Cardiac muscle cell (in vitro differentiated cells and primary cell): Measurements from ENCODE around the gene PPP1R36. TPM values are rescaled to one million over a fixed set of nuclear protein-coding genes. Genes with fewer than 3 reads are reported as not detected.

Experiments used
- DNase-seq, 2 donors: peaks; one replicate each; pipeline versions ENCODE4 v3.0.0 to v3.0.0-alpha.2; 2010 to 2017; ENCODE audit warnings: low read depth in 1 of 2, low spot score in 1 of 2
- H3K27ac ChIP-seq: fragments of 200-600 bp; sonication (generic); 2 replicates; pipeline ENCODE4 v1.5.1; 2016
- H3K27me3 ChIP-seq: fragments of 200-600 bp; sonication (generic); 2 replicates; pipeline ENCODE4 v1.6.0; 2016; ENCODE audit warnings: control low read depth
- H3K36me3 ChIP-seq: fragments of 200-600 bp; sonication (generic); 2 replicates; pipeline ENCODE4 v1.5.1; 2016; ENCODE audit warnings: control low read depth
- H3K4me1 ChIP-seq: fragments of 200-600 bp; sonication (generic); 2 replicates; pipeline ENCODE4 v1.8.1; 2017; ENCODE audit warnings: low read depth, mild to moderate bottlenecking, mixed run types
- H3K4me3 ChIP-seq: fragments of 200-600 bp; sonication (generic); 2 replicates; pipeline ENCODE4 v1.5.1; 2016; ENCODE audit warnings: mild to moderate bottlenecking
- H3K9me3 ChIP-seq: fragments of 200-600 bp; sonication (generic); 2 replicates; pipeline ENCODE4 v1.5.1; 2017; ENCODE audit warnings: low read depth, mild to moderate bottlenecking, control low read depth
- polyA plus RNA-seq: library from polyadenylated mRNA; unstranded; fragments of >200 nt; fragmentation: Nextera tagmentation; extraction: Ambion mirVana; gene quantifications from 2 replicates; pipeline ENCODE4 v1.2.1, GENCODE V29; 2016
- total RNA-seq: library from RNA; depleted of rRNA; stranded (reverse); fragments of >200 nt; gene quantifications from 2 replicates; pipeline ENCODE4 v1.2.3, GENCODE V29; 2016
- TF ChIP-seq, protein P1 (sequence below): IDR thresholded peaks from 2 replicates; pipeline ENCODE4 v1.5.1; 2012; ENCODE audit warnings: low read depth, mild to moderate bottlenecking, low read length

The PPP1R36 gene
- total and polyA plus RNA-seq, 2 experiments from 2014 or later: 0.40 TPM; not detected in 1

DNA sequence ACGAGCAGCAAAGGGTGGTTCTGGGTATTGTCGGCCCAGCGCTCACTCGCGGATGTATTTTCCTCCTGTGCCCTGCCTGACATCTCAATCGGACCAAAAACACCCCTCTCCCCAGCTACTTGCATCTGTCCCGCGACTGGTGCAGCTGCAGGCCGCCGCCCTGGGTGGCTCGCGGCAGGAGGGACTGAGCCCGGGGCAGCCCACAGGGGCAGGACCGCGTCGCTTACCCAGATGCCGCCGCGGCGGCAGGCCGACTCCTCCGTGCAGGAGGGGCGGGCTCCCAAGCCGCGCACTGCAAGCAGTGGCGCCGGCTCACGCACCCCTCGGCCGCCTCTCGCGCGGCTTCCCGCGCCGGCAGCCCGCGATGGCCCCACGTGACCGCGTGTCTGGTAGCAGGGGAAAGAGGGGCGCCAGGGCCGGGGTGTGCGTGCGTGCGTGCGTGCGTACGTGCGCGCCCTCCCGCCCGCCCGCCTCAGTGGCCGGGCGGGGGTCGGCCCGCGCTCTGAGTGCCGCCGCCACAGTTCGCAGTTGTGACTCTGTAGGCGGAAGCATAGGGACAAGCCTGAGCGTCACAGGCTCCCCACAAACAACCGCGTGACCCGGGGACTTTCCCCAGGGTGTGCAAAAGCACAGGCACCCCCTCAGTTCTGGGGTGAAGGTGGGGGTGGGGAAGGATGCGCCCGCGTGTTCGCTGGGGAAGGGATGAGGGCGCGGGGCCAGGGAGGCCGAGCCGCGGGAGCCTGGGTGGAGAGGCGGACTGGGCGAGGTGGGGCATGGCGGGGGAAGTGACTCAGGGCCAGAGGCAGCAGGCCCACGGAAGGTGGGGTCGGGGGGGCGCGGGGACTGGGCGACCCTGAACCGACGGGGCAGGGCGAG lies 46.1 kb upstream of the PPP1R36 start, which contains the start of gene ZBTB25:
Gene ZBTB25, minus strand, starts transcription at position 405 of the 876 bp plus-strand sequence. CDS start 13,305 bp downstream, outside the sequence.
- H3K4me3 ChIP-seq: peak within 1 kb of the TSS; percentile 65
- H3K4me1 ChIP-seq: peaks cover 29% of the 10 kb centered on the region
- TF ChIP-seq, protein P1, sequence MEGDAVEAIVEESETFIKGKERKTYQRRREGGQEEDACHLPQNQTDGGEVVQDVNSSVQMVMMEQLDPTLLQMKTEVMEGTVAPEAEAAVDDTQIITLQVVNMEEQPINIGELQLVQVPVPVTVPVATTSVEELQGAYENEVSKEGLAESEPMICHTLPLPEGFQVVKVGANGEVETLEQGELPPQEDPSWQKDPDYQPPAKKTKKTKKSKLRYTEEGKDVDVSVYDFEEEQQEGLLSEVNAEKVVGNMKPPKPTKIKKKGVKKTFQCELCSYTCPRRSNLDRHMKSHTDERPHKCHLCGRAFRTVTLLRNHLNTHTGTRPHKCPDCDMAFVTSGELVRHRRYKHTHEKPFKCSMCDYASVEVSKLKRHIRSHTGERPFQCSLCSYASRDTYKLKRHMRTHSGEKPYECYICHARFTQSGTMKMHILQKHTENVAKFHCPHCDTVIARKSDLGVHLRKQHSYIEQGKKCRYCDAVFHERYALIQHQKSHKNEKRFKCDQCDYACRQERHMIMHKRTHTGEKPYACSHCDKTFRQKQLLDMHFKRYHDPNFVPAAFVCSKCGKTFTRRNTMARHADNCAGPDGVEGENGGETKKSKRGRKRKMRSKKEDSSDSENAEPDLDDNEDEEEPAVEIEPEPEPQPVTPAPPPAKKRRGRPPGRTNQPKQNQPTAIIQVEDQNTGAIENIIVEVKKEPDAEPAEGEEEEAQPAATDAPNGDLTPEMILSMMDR: no peak
- no peaks in the 10 kb centered on the region for H3K9me3 ChIP-seq
- H3K36me3 ChIP-seq: no peaks in the 10 kb centered on the region
- peak; percentile 95 to 96 for DNase-seq
- H3K27me3 ChIP-seq: no peaks in the 10 kb centered on the region
- H3K27ac ChIP-seq: peak within 1 kb of the TSS; percentile 98

DNA sequence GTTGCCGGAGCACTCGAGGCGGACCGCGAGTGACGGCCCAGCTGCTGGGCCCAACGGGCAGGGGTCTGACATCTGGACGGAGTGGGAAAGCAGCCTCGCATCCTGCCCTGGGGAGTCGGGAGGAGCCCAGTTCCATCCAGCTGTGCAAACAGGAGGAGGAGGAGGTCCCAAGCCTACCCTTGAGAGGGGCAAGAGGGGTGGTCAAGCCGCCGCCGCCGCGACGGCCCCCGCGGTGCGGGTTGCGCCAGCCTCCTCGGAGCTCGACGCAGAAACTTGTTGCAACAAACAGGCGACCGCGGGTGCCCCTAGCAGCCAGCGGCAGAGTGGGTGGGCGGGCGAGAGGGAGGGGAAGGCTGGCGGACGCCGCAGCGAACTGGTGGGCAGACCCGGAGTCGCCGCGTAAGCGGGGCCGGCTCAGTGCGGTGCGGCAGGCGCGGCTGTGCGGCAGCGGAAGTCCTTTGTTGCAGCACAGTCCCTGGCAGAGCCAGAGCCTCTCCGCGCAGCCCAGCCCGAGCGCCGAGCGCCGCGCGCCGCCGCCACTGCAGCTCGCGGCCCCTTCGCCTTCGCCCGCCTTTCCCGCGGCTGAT lies 45.4 kb upstream of the PPP1R36 start, which contains the start of gene ZBTB1:
Gene ZBTB1, plus strand, starts transcription at position 461 of the 587 bp plus-strand sequence. CDS start 16,735 bp downstream, outside the sequence.
- DNase-seq: peak; percentile 88 to 93
- H3K36me3 ChIP-seq: no peaks in the 10 kb centered on the region
- peak within 1 kb of the TSS; percentile 98 for H3K27ac ChIP-seq
- no peaks in the 10 kb centered on the region for H3K9me3 ChIP-seq
- peaks cover 29% of the 10 kb centered on the region for H3K4me1 ChIP-seq
- TF ChIP-seq, protein P1: no peak
- peak within 1 kb of the TSS; percentile 65 for H3K4me3 ChIP-seq
- no peaks in the 10 kb centered on the region for H3K27me3 ChIP-seq

DNA sequence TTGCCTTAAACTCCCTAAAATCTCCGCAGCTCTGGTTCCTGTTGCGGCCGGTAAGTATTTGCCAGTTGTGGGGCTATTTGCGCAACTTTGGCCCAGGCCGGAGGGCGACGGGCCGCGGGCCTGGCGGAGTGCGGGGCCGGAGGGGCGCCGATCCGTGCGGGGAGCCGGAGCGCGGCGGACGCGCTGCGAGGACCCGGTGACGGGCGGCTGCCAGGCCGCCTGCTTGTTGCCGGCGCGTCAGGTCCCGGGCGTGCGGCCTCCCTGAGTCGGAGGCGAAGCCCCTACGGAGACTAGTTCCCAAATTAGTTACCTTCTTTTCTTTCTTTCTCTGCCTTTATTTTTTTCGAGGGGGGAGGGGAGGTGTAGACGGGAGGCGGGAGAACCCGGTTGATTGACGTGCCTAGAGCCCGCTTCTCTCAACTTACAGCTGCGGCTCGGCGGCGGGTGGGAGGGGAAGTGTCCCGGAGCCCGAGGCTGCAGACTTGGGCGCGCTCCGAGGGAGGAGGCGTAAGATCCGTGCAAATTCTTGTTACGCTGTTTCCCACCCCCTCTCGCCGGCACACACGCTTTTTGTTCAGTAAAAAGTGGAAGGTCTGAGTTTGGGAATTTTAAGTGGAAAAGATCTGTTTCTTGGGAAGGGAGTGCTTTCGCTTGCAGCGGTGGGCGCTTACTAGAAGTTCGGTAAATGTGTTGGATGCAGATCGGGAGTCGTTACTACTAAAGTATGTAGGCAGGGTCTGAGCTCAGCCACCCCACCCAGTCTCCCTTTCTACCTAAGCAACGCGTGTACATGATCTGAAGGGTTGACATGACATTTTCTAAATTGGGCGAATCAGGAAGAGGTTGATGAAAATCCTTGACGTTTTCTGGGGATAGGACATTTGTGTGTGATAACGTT lies 44.6 kb upstream of the PPP1R36 start:
- TF ChIP-seq, protein P1: no peak
- H3K4me1 ChIP-seq: peaks cover 31% of the 10 kb centered on the region
- H3K27me3 ChIP-seq: no peaks in the 10 kb centered on the region
- H3K36me3 ChIP-seq: no peaks in the 10 kb centered on the region
- peak overlapping the region; percentile 65 for H3K4me3 ChIP-seq
- peak; percentile 91 to 94 for DNase-seq
- no peaks in the 10 kb centered on the region for H3K9me3 ChIP-seq
- H3K27ac ChIP-seq: peak overlapping the region; percentile 98

DNA sequence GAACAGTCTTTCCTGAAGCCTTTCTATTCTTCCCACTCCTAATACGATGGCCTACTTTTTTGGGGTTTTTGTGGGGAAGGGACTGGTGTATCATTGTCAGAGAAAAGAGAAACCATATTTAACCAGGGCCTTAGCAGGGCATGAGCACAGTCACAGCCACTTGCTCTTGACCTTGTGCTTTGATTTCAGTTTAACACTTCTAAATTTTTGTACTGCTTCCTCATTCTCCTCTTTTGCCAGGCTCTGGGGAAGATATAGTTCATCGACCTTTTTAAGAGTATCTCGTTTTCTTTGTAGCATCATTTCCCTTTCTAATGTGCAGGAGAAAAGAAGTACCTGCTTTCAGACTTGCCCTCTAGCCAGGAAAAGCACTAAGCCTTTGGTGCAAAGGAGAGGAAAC lies 43.0 kb upstream of the PPP1R36 start:
- no peak overlapping the region for H3K4me3 ChIP-seq
- H3K36me3 ChIP-seq: no peaks in the 10 kb centered on the region
- H3K27ac ChIP-seq: no peak overlapping the region
- no peak for DNase-seq
- peaks cover 31% of the 10 kb centered on the region for H3K4me1 ChIP-seq
- TF ChIP-seq, protein P1: no peak
- no peaks in the 10 kb centered on the region for H3K9me3 ChIP-seq
- no peaks in the 10 kb centered on the region for H3K27me3 ChIP-seq
